GM19395 (cell line): Measurements from ENCODE around the gene GPR152.
"Not testable (repeated sequence)": the region's sequence is repeated elsewhere in the genome, so short reads cannot be mapped to it uniquely, and the experiment has no call there.

Experiments used
- ATAC-seq: cut with Tn5 transposase; IDR thresholded peaks from one replicate; pipeline ENCODE4 v1.9.1; 2021; ENCODE audit warnings: mild to moderate bottlenecking, moderate library complexity; ENCODE audit not compliant: unreplicated experiment

Gene GPR152

DNA sequence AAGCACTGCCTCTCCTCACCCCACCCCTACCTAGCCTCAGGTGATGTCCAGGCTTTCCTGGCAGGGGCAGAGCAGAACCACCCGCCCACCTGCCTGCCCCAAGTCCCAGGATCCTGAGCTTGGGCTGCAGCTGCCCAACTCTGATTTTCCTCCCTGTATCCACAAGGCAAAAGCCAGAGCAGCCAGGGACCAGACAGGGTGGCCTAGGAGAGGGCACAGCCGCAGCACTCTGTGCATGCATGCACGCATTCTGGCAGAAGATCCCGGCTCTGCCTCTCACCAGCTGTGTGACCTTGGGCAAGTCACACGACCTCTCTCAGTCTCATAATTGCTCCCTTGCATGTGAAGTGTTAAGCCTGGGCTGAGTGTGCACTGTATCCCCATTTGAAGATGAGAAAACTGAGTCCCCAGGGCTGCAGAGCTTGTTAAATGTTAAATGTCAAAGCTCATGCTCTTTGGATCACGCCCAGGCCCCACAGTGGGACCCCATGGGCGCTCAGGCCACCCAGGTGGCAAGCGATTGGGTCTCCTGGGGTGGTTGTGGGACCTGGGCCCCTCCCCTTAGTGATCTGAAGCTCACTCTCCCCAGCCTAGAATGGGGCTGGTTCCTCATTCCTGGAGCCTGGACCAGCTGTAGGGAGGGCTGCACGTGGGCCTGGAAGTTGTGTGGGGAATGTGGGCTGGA, 39.9 kb downstream of the GPR152 start:
- ATAC-seq, result no peak

DNA sequence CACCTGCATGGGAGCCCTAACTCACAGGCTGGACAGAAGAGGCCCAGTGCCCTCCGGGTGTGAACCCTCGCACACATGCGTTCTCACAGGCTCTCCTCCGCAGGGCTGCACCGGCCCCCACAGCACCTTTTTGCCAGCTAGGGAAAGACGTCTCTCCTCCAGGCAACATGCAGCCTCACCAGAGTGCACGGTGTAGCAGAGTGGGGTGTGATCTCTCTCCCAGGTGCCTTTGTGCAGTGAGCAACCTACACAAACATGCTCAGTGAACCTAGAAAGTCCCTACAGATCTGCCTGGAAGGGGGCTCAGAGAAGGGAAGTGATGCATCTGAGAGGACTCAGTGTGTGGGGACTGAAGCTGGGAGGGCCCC, 40.8 kb downstream of the GPR152 start:
- ATAC-seq, result no peak

DNA sequence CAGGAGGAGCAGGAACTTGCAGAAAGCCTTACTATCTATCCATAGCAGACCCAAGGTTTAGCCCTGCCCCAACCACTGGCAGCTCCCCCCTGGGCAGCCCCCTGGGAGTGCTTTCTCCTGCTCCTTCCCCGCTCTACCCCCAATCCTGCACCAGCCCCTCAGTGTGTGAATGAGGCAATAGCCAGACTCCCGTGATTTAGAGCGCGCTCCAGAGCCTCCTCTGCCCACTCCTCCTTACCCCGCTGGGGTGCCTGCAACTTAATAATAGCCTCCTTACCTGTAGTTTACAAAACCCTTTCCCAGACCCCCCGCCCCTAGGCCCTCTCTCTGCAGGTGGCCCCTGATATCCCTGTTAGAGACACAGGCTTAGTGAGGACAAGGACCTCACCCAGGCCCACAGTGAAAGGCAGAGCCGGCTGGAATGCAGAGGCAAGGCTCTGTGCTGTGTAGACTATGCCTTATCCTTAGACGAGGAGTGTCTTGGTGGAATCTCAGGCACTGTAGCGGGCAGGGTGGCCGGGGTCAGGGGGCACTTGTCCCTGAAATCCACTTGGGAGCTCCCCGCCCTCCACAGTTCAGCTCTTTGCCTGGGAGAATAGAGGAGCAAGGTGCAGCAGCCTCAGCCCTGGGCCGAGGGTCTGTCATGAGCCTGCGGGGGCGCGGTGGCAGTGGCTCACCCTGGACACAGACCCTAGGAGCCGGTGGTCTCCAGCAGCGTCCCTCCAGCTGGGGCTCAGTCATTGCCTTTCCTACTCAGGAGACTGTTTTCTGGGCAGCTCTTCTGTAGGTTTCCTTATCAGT, 41.3 kb downstream of the GPR152 start:
- no peak for ATAC-seq

DNA sequence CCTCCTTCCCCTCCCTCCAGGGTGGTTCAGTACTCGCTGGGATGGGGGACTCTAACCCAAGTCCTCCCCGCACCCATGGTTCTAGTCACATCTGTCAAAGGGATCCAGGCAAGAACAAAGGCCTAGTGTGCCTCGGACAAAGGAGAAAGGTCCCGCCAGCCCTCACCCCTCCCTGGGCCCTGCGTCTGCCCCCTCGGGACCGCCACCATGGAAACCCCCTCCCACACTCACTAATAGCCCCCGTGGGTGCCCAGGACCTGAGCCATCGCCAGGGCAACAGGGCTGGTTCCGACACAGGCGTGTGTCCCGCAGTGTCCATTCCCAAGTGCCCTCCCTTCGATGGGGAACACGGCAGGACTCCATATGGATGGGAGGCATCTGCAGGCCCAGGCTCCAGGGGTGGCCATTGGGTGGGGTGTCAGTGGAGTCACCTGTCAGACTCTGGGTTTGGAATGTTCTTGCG, 42.1 kb downstream of the GPR152 start:
- no peak for ATAC-seq

DNA sequence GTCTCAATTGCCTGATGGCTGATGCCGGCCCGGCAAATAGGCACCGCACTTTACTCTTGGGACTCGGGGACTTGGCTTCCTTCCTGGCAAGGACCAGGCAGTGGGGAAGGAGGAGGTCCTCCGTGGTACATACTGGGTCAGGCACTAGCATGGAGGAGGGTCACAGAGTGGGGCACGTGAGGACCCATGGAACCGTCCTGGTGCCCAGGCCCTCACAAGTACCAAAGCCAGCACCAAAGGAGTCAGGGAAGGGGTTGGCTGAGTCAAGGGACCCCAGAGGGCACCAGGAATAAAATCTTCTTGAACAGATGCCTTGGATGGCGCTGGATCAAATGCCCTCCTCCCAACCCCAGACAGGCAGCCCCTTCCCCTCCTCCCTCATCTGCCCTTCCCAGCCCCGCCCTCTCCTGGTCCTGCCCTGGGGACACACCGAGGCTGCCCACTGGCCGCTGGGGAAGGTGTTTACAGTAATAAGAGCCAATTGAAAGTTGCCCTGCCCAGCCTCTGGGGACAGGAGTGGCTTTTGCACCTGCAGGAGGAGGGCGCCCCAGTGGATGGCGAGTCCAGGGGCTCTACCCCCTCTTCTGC, 42.7 kb downstream of the GPR152 start:
- ATAC-seq, result no peak

DNA sequence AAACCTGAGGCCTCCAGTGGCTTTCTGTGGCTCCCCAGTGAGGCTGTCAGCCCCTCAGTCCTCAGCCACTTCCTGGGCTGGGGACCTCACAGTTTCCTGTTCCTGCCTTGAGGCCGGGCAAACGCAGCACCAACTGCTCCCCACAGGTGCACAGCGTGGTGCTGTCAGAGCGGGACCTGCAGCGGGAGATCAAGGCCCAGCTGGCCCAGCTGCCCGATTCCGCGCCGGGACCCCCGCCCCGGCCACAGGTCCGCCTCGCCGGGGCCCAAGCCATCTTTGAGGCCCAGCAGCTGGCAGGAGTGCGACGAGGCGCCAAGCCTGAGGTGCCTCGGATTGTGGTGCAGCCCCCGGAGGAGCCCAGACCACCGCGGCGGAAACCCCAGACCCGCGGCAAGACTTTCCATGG, 43.3 kb downstream of the GPR152 start:
- peak; percentile 63 for ATAC-seq

DNA sequence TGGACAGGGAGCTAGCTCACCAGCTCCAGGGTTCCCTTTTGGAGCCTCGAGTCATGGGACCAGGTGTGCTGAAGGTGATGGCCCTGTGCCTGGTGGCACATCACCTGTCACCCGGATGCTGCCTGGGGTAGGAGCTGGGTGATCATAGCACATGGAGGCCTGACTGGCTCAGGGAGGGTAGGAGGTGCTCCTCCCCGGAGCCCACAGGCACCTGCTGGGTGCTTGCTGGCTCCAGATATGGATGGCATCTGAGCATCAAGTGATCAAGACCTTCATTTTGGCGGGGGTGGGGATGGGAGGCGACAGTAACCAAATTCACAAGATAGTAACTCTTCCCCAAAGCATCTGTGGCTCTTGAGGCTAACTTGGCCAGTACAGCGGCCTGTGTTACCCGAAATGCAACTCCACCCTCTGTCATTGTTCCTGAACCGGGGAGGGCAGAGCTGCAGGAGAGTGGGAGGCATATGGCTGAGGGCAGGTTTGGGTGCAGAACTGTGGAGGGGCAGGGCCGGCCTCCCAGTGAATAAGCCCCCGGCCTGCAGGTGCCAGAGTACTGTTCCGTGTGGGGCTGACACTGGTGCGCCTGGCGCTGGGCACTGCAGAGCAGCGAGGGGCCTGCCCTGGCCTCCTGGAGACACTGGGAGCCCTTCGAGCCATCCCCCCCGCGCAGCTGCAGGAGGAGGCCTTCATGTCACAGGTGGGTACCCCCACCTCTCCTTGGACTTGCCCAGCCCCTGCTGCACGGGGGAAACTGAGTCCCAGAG, 43.9 kb downstream of the GPR152 start:
- no peak for ATAC-seq

DNA sequence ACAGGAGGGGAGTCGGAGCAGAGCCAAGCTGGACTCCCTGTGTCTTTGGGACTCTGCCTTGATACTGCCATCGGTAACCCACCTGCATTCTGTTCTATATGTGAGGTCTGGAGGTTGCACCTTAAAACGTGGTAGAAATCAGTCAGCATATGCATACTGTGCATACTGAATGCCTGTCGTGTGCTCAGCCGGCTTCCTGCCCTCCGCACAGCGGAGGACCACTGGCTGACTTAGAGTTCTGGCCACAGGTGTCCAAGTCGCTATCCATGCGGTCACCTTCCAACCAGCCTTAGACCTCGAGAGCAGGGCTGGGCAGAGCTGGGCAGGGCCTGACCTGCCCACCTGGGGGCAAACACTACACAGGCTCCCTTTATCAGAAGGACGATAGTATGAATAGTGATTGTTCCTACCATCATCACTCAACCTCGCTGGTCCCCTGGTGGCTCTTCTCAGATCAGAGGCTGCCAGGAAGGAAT, 44.8 kb downstream of the GPR152 start:
- ATAC-seq, result no peak

DNA sequence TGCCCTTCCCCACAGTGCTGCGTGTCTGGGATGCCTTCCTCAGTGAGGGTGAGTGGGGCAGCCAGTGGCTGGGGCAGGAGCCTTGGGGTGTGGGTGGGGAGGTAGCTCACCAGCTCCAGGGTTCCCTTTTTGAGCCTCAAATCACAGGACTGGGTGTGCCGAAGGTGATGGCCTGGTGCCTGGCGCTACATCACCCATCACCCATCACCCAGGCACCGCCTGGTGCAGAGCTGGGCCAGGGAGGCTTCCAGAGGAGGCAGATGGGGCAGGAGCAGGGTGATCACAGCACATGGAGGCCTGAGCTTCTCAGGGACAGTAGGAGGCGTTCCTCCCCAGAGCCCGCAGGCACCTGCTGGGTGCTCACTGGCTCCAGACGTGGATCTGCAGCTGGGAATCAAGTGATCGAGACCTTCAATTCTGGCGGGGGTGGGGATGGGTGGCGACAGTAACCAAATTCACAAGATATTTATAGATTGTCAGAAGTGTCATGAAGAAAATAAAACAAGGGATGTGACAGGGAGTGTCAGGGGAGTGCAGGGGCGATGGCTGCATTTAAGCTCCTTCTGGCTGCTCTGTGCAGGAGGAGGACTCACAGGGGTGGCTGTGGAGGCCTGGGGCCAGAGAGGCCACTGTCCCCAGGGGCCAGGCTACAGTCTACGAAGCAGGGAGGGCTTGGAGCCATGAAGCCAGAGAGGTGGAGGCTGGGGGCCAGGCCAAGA, 45.4 kb downstream of the GPR152 start:
- no peak for ATAC-seq

DNA sequence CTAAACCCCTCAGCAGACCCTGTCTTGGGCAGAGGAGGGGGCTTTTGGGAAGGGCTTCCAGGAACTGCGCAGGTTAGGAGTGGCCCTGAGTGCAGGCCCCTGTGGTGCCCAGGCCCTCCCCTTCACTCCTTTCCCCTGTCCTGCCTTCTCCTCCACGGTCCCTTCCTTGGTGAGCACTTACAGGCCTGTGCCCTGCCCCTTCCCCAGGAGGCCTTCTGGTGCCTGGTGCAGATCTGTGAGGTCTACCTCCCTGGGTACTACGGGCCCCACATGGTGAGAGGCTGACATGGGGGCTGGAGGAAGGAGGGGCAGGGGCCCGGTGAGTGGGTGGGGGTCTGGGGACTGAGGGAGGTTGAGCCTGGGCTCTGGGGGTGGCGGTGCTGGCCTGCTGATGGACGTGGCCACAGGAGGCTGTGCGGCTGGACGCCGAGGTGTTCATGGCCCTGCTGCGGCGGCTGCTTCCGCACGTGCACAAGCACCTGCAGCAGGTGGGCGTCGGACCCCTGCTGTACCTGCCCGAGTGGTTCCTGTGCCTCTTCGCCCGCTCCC, 46.0 kb downstream of the GPR152 start:
- ATAC-seq, result no peak

DNA sequence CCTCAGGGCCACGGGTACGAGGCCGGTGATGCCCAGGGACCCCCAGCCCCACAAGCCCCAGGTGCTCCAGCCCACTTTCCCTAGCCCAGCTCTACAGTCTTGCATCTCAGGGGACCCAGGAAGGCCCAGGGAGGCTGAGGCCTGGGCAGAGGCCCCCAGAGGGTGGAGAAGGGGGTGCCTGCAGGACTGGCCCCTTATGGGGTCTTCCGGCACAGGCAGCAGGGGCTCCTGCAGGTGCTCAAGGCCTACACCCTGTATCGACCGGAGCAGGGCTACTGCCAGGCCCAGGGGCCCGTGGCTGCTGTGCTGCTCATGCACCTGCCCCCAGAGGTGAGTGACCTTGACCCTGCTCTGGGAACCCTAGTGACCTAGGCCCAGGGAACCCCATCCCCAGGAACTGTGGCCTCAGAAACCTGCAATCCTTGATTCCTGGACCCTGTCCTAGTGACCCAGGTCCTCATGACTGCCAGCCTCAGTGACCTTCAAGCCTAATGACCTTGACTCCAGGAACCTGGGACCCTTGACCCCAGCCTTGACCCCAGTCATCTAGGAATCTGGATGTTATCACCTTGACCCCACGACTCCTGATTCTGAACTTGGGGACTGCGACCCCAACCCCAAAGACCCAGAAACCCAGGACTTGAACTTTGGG, 46.7 kb downstream of the GPR152 start:
- no peak for ATAC-seq

DNA sequence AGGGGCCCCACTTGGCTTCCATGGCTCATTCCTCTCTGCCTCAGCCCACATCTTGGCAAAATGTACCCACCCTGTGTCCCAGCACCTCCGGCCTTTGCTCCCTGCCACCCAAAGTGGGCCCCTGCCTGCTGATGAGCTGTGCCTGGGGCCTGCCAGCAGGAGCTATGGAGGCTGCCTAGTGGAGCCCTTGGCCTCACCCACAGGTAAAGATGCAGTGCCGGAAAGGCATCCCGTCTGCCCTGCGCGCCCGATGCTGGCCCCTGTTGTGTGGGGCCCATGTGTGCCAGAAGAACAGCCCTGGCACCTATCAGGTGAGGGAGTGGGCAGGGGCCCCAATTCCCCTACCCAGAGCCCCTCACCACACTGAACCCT, 47.3 kb downstream of the GPR152 start:
- no peak for ATAC-seq

DNA sequence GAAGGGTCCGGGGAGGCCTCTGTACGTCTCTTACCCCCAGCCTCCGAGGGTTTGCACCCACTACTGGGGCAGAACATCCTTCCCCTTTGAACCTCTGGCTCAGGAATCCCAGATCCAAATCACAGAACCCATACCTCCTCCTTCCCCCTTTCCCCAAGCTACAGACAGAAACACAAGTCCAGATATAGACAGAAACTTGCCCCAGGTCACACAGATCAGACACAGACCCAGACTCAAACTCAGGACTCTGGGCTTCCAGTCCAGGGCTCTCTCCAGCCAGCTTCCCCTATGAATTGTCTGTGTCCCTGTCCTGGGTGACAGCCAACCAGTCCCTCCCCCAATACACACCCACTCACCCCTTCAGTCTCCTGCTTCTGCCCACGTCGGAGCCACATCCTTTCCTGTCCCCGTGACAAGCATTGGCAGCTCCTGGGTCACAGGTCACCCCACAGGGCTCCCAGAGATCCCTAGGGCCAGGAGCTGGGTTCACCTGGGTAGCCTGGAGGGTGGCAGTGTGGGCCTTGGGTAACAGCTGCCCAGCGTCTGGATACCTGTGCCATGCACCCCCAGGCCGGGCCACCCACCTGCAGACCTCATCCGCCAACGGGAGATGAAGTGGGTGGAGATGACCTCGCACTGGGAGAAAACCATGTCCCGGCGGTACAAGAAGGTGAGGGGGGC, 47.9 kb downstream of the GPR152 start:
- ATAC-seq, result no peak

DNA sequence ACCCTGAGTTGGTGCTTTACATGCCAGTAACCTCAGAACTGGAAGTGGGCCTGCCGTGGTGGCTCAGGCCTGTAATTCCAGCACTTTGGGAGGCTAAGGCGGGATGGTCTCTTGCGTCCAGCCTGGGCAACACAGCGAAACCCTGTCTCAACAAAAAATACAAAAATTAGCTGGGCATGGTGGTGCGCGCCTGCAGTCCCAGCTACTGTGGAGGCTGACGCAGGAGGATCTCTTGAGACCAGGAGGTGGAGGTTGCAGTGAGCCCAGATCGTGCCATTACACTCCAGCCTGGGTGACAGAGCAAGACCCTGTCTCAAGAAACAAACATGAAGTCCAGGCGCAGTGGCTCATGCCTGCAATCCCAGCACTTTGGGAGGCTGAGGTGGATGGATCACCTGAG, 49.4 kb downstream of the GPR152 start:
- not testable (repeated sequence) for ATAC-seq

DNA sequence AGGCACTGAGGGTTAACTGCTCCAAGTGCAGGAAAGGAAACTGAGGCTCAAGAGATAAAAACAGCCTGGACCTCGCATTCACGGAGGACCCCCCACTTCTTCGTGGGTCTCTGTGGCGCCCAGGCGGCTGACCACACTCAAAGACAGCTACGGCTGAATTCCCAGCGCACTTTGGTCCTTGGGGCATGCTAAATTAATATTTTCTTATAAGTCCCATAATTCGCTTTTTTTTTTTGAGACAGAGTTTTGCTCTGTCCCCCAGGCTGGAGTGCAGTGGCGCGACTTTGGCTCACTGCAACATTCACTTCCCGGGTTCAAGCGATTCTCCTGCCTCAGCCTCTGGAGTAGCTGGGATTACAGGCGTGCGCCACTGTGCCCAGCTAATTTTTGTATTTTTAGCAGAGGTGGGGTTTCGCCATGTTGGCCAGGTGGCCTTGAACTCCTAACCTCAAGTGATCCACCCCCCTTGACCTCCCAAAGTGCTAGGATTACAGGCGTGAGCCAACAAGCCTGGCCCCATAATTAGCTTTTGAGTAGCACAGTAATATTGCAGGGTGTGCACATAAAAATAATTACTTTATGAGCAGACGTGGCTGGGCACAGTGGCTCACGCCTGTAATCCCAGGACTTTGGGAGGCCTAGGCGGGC, 50.2 kb downstream of the GPR152 start:
- not testable (repeated sequence) for ATAC-seq

DNA sequence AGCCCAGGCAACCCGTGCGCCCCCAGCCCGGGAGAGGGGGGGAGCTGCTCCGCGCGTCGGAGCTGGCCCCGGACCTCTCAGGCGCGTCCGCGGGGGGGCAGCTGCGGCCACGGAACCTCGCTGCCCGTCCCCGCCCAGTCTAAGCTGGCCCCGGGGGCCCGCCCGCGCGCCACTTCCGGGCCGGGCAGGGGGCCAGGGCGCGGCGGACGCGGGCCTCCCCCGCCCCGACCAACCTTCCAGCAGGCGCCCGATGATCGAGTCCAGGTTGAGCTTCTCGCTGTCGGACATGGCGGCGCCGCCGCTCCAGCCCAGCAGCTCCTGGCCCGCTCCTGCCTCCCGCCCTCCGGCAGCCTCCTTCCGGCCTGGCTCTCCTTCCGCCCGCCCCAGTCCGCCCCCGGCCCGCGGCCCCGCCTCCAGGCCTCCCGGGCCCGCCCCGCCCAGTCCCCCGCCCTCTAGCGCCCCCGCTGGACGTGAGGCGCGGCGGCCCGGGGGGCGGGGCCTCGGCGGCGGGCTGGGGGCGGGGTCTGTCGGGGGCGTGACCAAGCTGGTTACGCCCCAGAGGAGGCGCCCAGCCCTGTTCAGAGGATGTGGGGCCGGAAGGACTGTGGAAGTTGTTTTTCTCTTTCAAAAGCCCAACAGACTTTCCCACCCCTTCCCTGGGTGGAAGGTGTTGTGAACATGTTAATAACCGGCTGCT, 50.9 kb downstream of the GPR152 start, which contains the start of gene PPP1CA:
PPP1CA (minus strand) TSS at position 364 of the 697 bp plus-strand sequence; CDS start at position 288, 76 bp downstream.
- ATAC-seq, result peak; percentile 63
